HG03066 (cell line): Measurements from ENCODE around the gene CACNB4.
A peak's percentile ranks its signal among the peaks of the same experiment; 100 is the strongest.
"Not testable (repeated sequence)": the region's sequence is repeated elsewhere in the genome, so short reads cannot be mapped to it uniquely, and the experiment has no call there.

Experiments used
- ATAC-seq: cut with Tn5 transposase; IDR thresholded peaks from one replicate; pipeline ENCODE4 v1.9.1; 2021; ENCODE audit warnings: low read depth; ENCODE audit not compliant: unreplicated experiment

The CACNB4 gene

DNA sequence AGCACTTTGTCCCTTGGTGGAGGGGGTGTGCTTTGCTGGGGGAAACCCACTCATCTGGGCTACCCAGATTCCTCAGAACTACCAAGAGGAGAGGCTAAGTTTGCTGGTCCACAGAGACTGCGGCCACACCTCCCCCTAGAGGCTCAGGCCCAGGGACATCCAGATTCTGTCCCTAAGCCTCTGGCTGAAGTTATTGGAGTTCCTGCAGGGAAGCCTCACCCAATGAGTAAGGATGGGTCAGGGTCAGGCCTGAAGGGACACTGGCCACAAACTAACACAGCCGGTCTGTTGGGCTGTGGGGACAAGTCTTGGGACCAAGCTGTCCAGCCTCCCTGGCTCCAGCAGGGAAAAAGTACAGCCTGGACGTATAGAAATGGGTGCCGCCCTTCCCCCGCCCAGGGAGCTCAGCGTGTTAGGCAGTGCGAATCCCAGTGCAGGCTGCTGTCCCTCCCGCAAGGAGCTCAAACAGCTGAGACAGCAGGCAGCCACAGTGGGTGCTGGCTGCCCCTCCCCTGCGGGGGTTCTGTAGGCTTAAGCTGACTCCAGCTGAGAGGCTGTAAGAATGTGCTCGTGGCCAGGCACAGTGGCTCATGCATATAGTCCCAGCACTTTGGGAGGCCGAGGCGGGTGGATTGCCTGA, 183.7 kb downstream of the CACNB4 start:
- ATAC-seq: no peak

- ATAC-seq: no peak
Measured at GRCh38 chr2:151908204-151908882, 190.5 kb downstream of the CACNB4 start.

GRCh38 chr2:151907286-151908203, 191.3 kb downstream of the CACNB4 start:
- no peak for ATAC-seq

DNA sequence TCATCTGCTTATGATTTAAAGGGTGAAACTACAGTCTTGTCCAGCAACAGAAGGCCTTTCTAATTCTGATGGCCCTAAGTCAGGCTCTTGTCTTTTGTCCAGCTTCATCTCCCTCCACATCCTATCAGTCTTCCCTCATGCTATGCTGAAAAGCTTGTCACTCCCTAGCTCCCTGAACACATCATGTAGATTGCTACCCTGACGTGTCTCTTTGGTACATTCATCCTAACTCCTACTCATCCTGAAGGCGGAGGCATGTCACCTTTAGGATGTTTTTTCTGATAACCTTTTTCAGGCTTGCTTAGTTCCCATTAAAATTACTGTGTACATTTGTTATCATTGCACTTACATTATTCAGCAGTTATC, 192.2 kb downstream of the CACNB4 start:
- no peak for ATAC-seq

DNA sequence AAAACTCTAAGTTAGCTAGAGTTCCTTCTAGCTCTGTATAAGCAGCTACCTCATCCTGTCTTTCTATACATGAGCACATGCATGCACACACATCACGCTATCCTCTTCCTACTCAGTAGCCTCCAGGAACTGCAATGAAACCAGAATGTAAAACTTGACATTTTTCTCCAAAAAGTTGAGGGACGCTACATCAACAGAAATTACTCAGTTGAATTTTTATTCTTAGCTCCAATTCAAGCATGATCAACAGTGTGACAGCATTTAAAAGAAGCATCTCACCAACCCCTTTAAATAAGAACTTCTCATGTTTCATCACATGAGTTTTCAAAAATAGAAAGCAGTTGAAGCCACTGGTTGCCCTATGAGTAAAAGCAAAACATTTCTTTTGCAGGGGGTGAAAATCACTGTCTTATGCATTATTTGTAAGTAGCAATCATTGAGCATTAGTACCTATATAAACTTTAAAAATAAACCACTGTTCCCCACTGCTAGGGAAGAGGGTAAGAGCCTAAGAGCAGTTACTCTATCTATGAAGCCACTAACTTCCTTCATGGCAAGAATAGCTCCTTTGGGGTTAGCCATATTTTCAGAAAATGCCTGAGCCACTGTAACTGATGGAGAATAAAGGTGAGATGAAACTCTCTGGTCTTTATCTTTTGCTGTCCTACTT, 192.7 kb downstream of the CACNB4 start:
- ATAC-seq: peak; percentile 67

DNA sequence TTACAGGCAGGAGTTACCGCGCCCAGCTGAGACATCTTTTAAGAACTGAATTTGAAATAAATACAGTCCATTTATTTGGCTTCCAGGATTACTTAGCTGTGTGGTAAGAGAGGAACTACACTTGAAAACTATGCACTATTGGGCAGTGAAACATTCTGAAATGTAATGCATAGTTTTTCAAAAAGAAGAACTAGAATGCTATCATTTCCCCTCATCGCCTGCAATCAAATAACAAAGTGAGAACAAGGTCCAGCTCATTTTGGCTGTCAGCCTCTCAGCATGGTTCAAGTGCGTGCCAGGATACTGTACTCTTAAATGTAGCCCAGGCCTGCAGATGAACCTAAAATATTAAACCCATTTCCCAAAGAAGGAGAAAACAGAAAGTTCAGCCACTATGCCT, 194.0 kb downstream of the CACNB4 start:
- ATAC-seq: no peak

DNA sequence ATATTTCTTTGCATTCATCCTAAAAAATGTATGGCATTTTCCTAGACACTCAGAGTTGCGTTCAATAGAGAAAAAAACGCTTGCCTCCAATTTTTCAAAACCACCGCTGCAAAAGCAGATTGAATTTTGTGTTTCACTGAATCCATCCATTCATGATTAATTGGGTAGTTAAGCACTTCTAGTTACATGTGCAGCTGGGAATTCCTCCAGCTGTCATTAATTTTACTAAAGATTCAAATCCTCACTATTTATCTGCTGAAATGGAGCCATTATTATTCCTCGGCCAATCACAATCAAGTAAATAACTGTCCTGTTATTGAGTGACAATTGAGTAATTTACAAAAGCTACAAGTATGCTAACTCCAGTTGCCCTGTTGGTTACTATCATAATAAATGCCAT, 194.8 kb downstream of the CACNB4 start:
- ATAC-seq: no peak

DNA sequence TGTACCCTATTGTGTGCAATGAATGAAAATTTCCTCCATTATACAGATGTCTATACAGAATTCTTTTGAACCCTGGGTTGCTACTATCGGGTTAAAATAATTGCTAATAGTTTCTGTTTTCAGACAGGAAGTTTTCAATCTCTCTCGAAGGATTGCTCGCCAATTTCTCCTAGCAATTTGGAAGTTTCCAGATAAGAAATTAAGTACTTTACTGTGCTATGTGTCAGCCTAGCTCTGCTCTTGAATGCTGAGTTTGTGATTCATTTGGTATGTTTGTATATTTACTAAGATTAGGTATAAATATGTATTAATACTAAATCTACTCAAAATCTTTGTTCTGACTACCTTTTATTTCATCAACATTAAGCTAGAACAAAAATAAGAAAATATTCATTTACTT, 196.0 kb downstream of the CACNB4 start:
- no peak for ATAC-seq

DNA sequence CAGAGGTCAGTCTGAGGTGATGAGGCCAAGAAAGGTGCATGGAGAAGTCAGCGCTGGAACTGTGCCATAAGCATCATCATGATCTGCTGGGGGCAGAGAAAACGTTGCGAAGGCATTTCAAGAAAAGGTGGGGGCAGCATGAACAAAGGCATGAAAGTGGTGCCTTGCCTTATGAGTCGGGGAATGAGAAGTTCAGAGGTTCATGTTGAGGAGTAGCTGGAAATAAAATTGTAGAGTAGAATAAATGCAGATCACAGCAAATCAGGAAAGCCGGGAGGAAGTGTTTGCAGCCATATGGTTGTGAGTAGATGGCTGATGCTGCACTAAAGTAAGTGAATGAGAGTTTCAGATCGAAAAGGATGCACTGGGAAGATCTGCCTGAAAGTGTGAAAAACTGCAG, 198.5 kb downstream of the CACNB4 start:
- no peak for ATAC-seq

DNA sequence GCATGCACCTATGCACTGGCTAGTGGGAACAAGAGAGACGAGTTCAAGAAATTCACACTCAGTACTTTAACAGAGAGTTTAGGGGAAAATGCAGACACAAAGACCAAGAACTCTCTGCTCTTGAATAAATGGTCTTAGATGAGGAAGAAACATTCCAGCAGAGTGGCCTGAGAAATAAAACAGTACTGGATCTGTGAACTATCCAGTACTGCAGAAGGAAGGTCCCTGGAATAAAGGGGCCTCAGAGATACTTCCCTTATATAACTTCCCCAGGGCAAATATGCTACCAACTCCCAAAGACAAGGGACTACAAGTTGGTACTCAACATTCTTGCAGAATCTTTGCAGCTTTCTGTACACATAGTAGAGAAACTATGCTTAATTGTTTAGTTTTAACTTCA, 199.7 kb downstream of the CACNB4 start:
- ATAC-seq: no peak

- ATAC-seq: no peak
Measured at GRCh38 chr2:151891566-151892194, 207.2 kb downstream of the CACNB4 start.

DNA sequence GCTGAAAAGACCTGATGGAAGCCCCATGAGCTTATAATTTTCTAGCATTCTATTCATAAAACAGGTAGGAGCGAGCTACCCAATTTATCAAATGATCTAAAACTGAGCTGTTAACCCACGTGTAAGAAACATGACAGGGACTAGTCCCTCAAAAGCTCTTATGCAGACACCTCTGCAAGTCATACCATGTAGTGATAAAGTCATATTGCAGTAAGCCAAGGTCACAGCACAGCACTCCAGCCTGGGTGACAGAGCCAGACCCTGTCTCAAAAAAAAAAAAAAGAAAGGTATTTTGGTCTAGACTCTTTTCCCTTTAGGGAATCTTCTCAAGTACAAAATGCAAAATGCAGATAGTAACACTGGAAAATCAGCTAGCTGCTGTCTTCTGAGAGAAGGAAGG, 211.7 kb downstream of the CACNB4 start:
- no peak for ATAC-seq

DNA sequence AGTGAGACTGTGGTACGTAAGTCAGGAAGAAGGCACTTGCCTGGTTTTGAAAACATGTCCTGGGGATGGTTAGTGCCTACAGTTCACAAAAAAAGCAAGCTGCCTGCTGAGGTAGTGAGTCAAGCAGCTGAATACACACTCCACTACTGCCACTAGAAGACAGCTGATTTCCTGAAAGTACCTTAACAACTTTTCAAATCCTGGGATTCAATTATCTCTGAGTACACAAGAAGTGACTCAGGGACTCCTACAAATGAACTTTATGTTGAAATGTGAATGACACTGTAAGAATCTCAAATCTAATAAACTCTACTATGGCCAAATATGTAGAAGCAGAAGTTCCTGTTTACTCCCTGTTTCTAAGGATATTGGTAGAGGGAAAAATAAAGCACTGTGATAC, 212.6 kb downstream of the CACNB4 start:
- ATAC-seq: no peak

- no peak for ATAC-seq
Measured at GRCh38 chr2:151882786-151883445, 215.9 kb downstream of the CACNB4 start.

GRCh38 chr2:151881342-151881741, 217.5 kb downstream of the CACNB4 start:
- ATAC-seq: no peak

- no peak for ATAC-seq
Measured at GRCh38 chr2:151880586-151880985, 218.3 kb downstream of the CACNB4 start.

GRCh38 chr2:151878655-151879563, 219.9 kb downstream of the CACNB4 start:
- no peak for ATAC-seq

DNA sequence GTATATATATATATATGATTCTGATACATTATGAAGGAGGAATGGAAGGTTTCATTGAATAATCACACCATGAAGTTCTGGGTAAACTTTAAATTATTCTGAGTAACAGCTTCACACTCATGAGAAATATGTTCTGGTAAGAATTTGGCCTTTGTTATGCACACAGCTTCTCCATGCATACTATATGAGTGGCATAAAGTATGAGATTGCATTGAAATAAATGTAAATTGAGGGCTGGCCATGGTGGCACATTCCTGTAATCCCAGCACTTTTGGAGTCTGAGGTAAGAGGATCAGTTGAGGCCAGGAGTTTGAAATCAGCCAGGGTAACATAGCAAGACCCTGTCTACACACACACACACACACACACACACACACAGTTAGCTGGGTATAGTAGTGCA, 220.6 kb downstream of the CACNB4 start:
- no peak for ATAC-seq

DNA sequence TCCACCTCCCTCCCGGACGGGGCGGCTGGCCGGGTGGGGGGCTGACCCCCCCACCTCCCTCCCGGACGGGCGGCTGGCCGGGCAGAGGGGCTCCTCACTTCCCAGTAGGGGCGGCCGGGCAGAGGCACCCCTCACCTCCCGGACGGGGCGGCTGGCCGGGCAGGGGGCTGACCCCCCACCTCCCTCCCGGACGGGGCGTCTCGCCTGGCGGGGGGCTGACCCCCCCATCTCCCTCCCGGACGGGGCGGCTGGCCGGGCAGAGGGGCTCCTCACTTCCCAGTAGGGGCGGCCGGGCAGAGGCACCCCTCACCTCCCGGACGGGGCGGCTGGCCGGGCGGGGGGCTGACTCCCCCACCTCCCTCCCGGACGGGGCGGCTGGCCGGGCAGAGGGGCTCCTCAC, 223.2 kb downstream of the CACNB4 start:
- ATAC-seq: not testable (repeated sequence)
